Stimulated activated memory B cell treated with anti-CD40 and anti-IgM and Interleukin-4, amounts not matched to agents 10 μg/mL and 1 μg/mL and 100 μg/mL, for 72 hours (primary cell): ENCODE results near the gene CD81.
A peak's percentile ranks its signal among the peaks of the same experiment; 100 is the strongest.

ENCODE experiments used
- ATAC-seq: fragments of 150-1000 bp; cut with Tn5 transposase; 2 replicates; pipeline ENCODE4 v1.10.0; 2021
- H3K27ac Mint-ChIP-seq: one replicate; pipeline ENCODE4 v1.8.0; 2022; ENCODE audit warnings: mild to moderate bottlenecking, mixed read lengths
- H3K27me3 Mint-ChIP-seq: one replicate; pipeline ENCODE4 v1.8.0; 2022; ENCODE audit warnings: mixed read lengths
- H3K36me3 Mint-ChIP-seq: one replicate; pipeline ENCODE4 v1.8.0; 2022; ENCODE audit warnings: mixed read lengths
- H3K4me1 Mint-ChIP-seq: one replicate; pipeline ENCODE4 v1.8.0; 2022; ENCODE audit warnings: mixed read lengths
- H3K4me3 Mint-ChIP-seq: one replicate; pipeline ENCODE4 v1.8.0; 2022; ENCODE audit warnings: mild to moderate bottlenecking, moderate library complexity, mixed read lengths
- H3K9me3 Mint-ChIP-seq: one replicate; pipeline ENCODE4 v1.8.0; 2022; ENCODE audit warnings: mixed read lengths

The CD81 gene

GRCh38 chr11:2398664-2399355 is 21.7 kb downstream of the CD81 start:
- H3K36me3 Mint-ChIP-seq = peaks cover 28% of the 10 kb centered on the region
- no peaks in the 10 kb centered on the region for H3K27me3 Mint-ChIP-seq
- H3K4me1 Mint-ChIP-seq = peaks cover 40% of the 10 kb centered on the region
- H3K27ac Mint-ChIP-seq = peak overlapping the region; percentile 93
- H3K9me3 Mint-ChIP-seq = no peaks in the 10 kb centered on the region
- peak overlapping the region; percentile 89 for H3K4me3 Mint-ChIP-seq
- no peak for ATAC-seq

- Mint-ChIP-seq H3K4me1 (peaks cover 32% of the 10 kb centered on the region), H3K27me3 (no peaks in the 10 kb centered on the region), H3K9me3 (no peaks in the 10 kb centered on the region), H3K4me3 (peak overlapping the region; percentile 89), H3K27ac (peak overlapping the region; percentile 93), H3K36me3 (peaks cover 32% of the 10 kb centered on the region)
- ATAC-seq = no peak
Measured at GRCh38 chr11:2399488-2400068, 22.5 kb downstream of the CD81 start.

GRCh38 chr11:2400069-2400761 is 23.1 kb downstream of the CD81 start, which contains the start of gene TSSC4:
TSSC4 (plus strand) TSS chr11:2400750; CDS start chr11:2402634, 1,884 bp downstream.
- Mint-ChIP-seq H3K36me3 (peaks cover 32% of the 10 kb centered on the region), H3K9me3 (no peaks in the 10 kb centered on the region), H3K4me1 (peaks cover 27% of the 10 kb centered on the region), H3K27ac (peak within 1 kb of the TSS; percentile 93), H3K27me3 (no peaks in the 10 kb centered on the region), H3K4me3 (peak within 1 kb of the TSS; percentile 89)
- ATAC-seq = peak; percentile 92

GRCh38 chr11:2400762-2401435 is 23.8 kb downstream of the CD81 start:
- Mint-ChIP-seq H3K27me3 (no peaks in the 10 kb centered on the region), H3K9me3 (no peaks in the 10 kb centered on the region), H3K36me3 (peaks cover 32% of the 10 kb centered on the region), H3K4me1 (peaks cover 27% of the 10 kb centered on the region), H3K27ac (peak overlapping the region; percentile 93), H3K4me3 (peak overlapping the region; percentile 89)
- ATAC-seq = no peak

- H3K36me3 Mint-ChIP-seq = peaks cover 32% of the 10 kb centered on the region
- H3K9me3 Mint-ChIP-seq = no peaks in the 10 kb centered on the region
- peak overlapping the region; percentile 93 for H3K27ac Mint-ChIP-seq
- peak overlapping the region; percentile 89 for H3K4me3 Mint-ChIP-seq
- no peaks in the 10 kb centered on the region for H3K27me3 Mint-ChIP-seq
- no peak for ATAC-seq
- H3K4me1 Mint-ChIP-seq = peaks cover 27% of the 10 kb centered on the region
Measured at GRCh38 chr11:2401436-2401984, 24.4 kb downstream of the CD81 start.

GRCh38 chr11:2402106-2402505 is 25.0 kb downstream of the CD81 start:
- Mint-ChIP-seq H3K27me3 (no peaks in the 10 kb centered on the region), H3K36me3 (peaks cover 26% of the 10 kb centered on the region), H3K9me3 (no peaks in the 10 kb centered on the region), H3K4me1 (peaks cover 27% of the 10 kb centered on the region), H3K27ac (no peak overlapping the region), H3K4me3 (no peak overlapping the region)
- ATAC-seq = no peak

GRCh38 chr11:2402890-2403645 is 26.0 kb downstream of the CD81 start:
- Mint-ChIP-seq H3K4me3 (no peak overlapping the region), H3K9me3 (no peaks in the 10 kb centered on the region), H3K36me3 (peaks cover 19% of the 10 kb centered on the region), H3K4me1 (peaks cover 27% of the 10 kb centered on the region), H3K27me3 (no peaks in the 10 kb centered on the region), H3K27ac (no peak overlapping the region)
- no peak for ATAC-seq

GRCh38 chr11:2404735-2405196 is 27.7 kb downstream of the CD81 start:
- Mint-ChIP-seq H3K27ac (peak overlapping the region; percentile 56), H3K9me3 (no peaks in the 10 kb centered on the region), H3K27me3 (no peaks in the 10 kb centered on the region)

GRCh38 chr11:2406451-2406850 is 29.3 kb downstream of the CD81 start:
- Mint-ChIP-seq H3K4me1 (peaks cover 13% of the 10 kb centered on the region), H3K27me3 (peaks cover 7% of the 10 kb centered on the region), H3K36me3 (peaks cover 19% of the 10 kb centered on the region), H3K27ac (no peak overlapping the region), H3K9me3 (no peaks in the 10 kb centered on the region), H3K4me3 (no peak overlapping the region)
- ATAC-seq = no peak

More at GRCh38 chr11:2404735-2405196, 27.7 kb downstream of the CD81 start:
- H3K4me3 Mint-ChIP-seq = no peak overlapping the region
- peaks cover 19% of the 10 kb centered on the region for H3K36me3 Mint-ChIP-seq
- H3K4me1 Mint-ChIP-seq = peaks cover 18% of the 10 kb centered on the region
- ATAC-seq = no peak

GRCh38 chr11:2406878-2407410 is 29.8 kb downstream of the CD81 start:
- no peak overlapping the region for H3K27ac Mint-ChIP-seq
- ATAC-seq = no peak
- no peaks in the 10 kb centered on the region for H3K9me3 Mint-ChIP-seq
- H3K27me3 Mint-ChIP-seq = peaks cover 9% of the 10 kb centered on the region
- peaks cover 11% of the 10 kb centered on the region for H3K4me1 Mint-ChIP-seq
- H3K4me3 Mint-ChIP-seq = no peak overlapping the region
- peaks cover 19% of the 10 kb centered on the region for H3K36me3 Mint-ChIP-seq

- no peak for ATAC-seq
- no peaks in the 10 kb centered on the region for H3K4me1 Mint-ChIP-seq
Measured at GRCh38 chr11:2408671-2409070, 31.6 kb downstream of the CD81 start.

GRCh38 chr11:2409126-2409525 is 32.0 kb downstream of the CD81 start:
- Mint-ChIP-seq H3K36me3 (peaks cover 1% of the 10 kb centered on the region), H3K27me3 (peaks cover 9% of the 10 kb centered on the region), H3K4me1 (no peaks in the 10 kb centered on the region), H3K4me3 (no peak overlapping the region), H3K9me3 (no peaks in the 10 kb centered on the region), H3K27ac (no peak overlapping the region)
- ATAC-seq = no peak

More at GRCh38 chr11:2408671-2409070, 31.6 kb downstream of the CD81 start:
- no peaks in the 10 kb centered on the region for H3K9me3 Mint-ChIP-seq
- H3K4me3 Mint-ChIP-seq = no peak overlapping the region
- H3K27me3 Mint-ChIP-seq = peaks cover 9% of the 10 kb centered on the region
- H3K36me3 Mint-ChIP-seq = peaks cover 6% of the 10 kb centered on the region
- H3K27ac Mint-ChIP-seq = no peak overlapping the region

- no peaks in the 10 kb centered on the region for H3K36me3 Mint-ChIP-seq
- no peaks in the 10 kb centered on the region for H3K4me1 Mint-ChIP-seq
Measured at GRCh38 chr11:2409611-2410468, 32.7 kb downstream of the CD81 start.

More at GRCh38 chr11:2409611-2410468, 32.7 kb downstream of the CD81 start:
- no peak for ATAC-seq
- H3K4me3 Mint-ChIP-seq = no peak overlapping the region
- H3K27ac Mint-ChIP-seq = no peak overlapping the region
- H3K27me3 Mint-ChIP-seq = peaks cover 9% of the 10 kb centered on the region
- H3K9me3 Mint-ChIP-seq = no peaks in the 10 kb centered on the region
